GM19397 (cell line): ENCODE measurements around the gene ENO4.

Source experiments
- ATAC-seq: cut with Tn5 transposase; IDR thresholded peaks from one replicate; pipeline ENCODE4 v1.9.1; 2021; ENCODE audit warnings: mild to moderate bottlenecking, moderate library complexity; ENCODE audit not compliant: unreplicated experiment

Gene ENO4

DNA sequence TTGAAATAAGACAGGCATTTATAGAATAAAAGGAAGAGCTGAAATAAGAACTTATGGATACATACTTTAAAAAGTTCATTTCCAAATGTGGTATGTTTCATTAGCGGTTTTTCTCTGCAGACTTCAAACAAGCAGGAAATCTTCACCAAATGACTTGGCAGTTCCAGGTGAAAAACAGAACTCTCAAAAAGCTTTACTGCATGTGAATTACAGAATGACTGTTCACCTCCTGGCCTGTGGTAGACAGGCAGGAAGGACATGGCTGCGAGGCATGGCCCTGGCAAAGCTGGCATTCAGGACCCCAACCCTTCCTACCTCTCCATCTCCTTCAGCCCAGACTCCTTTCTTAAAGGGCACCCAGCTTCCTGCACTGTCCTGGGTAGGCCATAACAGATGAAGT lies 21.2 kb upstream of the ENO4 start:
- ATAC-seq, result no peak

DNA sequence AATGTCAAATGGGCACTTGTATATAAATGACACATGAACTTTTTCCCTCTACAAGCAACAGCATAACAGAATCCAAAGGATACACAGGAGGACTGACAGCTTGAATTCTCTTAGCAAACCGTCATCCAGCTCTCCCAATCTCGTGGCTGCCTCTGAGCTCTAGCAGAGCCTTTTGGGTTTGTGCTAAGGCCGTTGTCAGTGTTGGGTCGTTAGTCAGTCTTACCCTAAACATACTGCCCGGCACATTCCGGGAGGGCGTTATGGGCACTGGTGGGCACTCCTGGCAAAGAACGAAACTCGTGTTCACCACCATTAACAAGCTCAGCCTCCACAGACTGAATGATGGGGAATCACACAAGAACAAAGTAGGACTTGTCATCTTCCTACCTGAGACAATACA lies 19.6 kb upstream of the ENO4 start:
- no peak for ATAC-seq

DNA sequence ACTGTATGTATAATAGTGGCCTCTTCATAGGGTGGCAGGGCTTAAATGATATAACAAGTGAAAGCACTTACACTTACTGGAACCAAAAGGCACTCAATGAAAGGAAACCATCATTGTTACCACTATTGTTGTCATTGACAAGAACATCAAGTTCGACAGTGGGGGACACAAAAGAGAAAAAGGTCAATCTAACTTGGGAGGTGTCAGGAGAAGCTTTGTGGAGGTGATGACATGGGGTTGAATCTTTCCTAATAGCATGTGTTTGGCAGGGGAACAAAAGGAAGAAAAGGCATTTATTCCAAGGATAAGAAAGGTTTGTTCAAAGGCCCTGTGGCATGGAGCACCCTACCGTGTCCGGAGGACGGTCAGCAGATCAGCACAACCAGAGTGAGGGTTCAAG lies 18.2 kb upstream of the ENO4 start:
- no peak for ATAC-seq

DNA sequence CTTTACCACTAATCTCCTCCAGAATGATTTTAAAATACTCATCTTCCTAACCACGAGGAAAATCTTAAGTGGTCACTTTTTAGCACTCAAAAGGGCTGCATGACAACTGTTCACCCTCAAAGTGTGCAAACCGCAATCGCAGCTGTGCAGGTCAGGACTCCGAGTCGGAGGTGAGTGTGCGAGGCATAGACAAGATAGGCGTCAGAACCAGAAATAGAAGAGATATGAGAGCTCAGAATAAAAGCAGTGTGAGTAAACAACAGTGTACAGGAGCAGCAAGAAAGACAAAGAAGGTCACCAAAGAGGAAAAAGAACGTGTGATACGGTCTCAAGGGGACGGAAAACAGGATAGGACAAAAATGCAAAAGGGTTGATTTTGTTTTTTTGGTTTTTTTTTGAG lies 17.5 kb upstream of the ENO4 start:
- ATAC-seq, result no peak

DNA sequence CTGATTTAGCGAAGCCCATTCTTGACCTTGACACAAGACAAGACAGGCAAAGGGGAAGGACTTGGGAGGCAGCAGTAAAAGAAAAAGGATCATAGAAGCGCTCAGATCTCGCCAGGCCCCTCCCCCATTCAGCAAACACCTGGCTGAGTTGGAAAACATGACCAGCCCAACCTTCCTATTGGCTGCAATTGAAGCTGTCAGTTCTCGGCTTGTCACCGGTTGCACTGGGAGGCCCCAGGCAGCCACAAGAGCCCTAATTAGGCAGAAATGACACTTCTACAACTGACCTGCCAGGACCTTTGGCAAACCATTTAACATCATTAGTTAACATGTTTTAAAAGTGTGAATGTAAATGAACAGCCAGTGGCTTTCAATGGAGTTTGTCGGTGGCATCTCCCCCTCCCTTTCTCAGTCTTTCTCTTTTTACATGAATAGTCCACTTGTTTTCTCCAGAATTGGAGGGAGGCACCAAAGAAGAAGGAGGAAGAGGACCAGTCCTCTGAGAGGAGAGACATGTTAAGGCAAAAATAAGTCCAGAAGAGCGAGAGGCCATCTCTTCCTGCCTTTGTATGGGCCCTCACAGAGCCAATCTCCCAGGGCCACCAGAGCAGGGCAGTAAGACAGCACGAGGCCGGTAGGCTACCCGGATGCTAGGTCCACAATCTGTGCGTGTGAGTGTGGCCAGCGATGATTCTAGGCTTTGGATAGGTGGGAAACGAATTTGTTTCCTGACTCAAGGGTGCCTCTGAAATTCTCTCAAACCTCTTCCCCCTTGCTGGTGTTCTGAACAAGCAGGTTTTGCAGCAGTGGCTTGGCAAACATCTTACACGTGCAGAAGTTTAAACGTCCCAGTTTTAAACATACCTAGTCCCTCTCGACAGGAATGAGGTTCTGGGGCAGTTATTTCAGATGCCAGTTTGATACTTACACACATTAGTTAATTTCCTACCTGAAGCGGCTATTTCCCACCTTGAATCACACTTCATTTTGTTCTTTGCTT lies 15.0 kb upstream of the ENO4 start:
- ATAC-seq, result no peak

DNA sequence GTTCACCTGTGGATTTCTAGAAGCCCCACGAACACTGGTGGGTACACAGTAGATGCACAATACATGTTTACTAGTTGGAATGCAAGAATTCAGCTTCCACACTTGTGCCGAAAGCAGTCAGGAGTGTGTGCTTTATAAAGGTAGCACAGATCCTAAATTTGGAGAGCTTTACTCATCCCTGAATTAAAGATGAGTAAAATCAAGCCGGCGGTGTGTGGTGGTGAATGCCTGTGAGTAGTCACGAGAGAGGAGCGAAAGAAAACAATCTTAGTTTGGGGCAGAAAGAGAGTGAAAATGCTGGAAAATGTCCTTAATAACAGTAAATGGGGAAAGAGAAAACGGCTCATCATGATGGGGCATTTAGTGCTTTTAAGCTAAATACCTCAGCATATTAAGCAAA lies 13.6 kb upstream of the ENO4 start:
- no peak for ATAC-seq

DNA sequence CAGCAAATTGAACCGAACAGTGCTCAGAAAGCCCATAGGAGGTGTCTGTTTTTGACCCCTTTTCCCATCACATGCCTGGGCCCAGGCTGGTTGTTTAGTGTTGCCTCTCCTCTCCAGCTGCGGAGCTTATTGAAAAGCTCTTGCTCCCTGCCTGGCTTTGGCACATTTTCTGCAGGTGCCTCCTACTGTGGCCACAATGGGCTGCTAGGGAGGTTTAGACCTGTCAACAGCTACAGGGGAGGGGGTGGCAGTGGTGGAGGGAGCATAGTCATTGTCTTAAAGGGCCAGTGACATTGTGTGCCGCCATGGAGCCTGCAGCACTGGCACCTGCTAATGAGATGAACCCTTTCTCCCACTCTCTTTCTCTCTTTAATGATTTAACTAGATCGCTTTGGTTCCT lies 13.2 kb upstream of the ENO4 start:
- no peak for ATAC-seq

DNA sequence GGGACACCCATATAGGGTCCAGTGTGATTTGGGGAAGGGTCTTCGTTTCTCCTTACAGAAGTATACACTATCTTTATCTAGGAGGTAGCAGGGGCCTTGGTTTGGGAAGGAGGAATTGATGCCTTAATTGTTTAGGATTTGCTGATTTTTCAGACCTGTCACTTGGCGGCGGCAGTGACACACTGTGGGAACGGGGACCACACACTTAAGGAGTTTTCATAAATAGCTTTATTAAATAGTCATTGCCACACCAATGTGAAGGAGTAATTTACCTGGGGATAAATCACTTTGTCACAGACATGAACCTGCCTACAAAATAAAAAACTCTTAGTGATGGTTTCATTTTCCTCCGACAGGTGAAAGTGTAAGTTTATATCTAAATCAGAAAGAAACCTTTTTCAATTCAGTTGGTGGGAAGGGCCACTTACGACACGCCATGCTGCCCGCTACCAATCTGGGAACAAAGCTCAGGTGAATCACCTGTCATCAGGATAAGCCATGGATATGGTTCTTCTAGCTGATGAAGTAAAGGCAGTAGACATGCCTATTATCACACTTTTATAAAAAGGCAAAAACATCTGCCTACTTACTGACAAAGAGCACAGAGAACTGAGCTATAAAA lies 12.3 kb upstream of the ENO4 start:
- ATAC-seq, result no peak

DNA sequence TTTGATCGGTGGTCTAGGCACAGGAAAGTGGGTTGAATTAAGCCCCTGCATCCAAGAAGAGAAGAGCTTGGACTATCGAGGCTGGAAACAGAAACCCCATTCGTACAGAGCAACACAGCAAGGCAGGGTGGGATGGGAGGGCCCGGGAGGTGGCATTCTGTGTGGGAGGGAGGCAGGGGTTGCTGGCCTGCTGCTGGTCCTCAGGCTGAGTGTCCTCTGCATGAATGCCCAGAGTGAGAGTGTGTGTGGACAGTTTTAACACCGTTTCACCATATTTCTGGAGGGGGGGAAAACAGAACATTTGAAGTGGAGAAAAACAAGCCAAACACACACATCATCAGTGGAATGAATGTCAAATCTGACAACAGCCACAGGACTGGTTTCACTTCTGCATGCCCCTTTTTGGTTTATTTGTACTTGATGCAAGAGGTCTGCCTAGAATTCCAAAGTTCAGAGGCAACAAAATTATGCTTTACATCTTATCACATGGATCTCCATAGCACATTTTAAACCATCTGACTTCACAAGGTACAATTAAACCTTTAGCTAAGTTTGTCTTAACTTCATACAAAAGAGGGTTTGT lies 11.1 kb upstream of the ENO4 start:
- ATAC-seq, result no peak

DNA sequence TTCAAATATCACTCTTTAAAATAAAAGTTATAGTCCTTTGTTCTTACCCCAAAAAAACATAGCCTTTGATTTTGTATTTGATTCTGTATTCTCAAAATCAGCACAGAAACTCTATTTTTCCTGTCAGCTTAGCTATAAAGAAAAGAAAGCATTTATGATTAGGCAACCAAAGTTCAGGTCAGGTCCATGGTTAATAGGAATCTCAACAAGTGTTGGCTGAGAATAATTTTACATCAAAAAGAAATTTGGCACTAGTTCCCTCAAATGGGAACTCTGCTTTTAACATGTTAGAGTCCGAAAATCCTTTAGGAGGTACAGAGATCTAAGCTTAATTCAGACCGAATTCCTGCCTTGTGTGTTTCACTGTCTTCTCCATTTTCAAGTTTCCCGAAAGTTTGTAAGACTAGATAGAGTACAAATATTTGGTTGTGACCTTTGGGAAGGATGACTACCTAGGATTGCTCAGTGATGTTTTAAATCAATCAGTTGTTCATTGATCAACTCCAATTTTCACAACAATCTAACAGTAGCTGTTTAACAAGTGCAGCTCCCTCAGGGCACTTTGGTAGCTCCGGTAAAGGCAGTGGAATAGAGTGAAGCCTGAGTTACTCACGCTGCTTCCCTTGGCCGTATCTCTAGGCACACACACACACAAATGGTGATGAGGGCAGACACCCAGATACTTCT lies 8.8 kb upstream of the ENO4 start:
- ATAC-seq, result no peak

DNA sequence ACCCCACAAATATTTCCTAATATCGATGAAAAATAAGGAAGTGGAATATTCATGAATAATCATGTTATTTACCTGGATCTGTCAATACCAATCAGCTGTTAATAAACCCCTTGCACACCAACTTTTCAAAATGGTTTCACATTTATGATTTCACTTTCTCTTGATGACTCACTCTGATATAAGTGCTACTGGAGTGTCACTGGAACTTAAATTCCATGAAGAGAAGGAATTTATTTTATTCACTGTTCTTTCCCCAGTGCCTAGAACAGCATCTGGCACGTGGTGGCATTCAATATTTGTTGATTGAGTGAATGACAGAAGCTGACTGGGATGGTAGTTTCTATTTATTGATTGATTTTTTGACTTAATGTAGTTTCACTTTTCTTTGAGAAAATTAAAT lies 3.5 kb upstream of the ENO4 start:
- ATAC-seq, result no peak

DNA sequence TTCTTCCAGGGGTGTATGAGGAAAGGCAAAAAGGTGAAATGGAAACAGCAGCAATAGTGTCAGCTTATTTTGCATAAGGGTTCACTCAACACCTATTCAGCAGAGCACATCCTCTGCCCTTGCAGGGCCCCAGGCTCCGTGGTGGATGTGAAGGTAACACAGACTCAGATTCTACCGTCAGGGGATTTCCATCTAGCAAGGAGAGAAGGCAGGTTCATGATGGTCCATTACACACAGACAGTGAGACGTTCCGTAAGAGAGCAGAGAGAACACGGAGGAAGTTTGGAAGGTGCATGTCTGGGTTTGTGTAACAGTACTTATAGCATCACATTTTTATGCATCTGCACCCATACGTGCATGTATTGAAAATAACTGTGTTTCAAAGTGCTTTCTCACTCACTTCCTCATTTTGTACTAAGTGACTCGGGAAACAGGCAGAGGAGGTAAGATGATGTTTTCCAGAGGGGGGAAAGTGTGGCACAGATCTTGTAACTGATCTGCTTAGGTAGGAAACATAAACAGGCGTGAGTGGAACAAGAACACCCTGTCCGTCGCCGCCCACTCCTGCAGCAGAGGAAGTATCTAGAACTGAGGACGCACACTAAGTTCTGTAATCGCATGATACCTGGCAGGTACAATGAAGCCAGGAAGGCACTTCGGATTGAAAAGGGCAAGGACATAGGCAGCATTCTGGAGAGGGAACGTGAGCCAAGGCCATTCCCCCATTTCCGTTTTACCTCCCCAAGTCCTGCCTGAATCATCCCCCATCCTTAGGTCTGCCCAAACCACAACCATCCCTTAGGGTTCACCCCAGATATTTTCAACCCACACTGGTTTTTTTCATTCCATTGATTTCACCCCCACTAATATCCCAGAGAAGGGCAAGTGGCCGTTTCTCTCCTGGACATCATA lies 1.0 kb upstream of the ENO4 start:
- peak; percentile 71 for ATAC-seq

DNA sequence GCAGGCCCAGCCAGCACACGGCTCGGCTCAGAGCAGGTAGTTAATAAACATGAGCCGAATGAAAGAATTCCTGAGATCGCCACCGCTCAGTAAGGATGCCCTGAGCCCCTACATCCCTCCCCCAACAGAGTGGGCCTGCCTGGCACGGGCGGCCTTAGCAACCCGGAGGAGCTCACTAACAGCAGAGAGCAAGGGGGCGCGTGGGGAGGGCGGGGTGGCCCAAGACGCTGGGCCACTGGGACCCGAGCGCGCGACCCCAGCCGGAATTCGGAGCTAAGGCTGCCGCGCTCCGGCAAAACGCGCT lies 403 bp upstream of the ENO4 start:
- ATAC-seq, result no peak

DNA sequence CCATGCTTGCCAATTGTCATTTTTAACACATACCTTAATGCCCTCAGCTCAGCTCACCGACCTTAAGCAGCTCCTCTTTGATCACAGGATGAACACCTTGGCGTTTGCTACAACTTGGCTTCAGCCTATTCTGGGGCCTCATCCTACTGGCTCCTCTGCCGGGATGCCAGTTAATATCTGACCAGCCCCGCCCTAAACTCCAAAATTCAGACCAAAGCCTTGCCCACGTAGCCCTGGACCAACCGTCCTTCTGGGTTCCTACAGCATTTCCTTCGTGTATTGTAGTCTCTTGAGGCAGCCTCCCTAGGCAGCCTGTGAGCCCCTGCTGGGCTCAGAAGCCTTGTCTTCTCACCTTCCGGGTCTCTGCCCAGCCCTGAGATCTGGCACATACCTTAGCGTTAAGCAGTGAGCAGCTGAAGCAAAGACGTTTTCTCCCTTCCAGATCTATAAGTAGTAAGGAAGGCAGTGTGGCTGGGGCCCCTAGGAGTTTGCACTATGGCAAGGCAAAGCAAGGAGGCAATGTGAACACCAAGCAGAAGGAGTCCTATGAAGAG lies 836 bp downstream of the ENO4 start:
- ATAC-seq, result no peak

DNA sequence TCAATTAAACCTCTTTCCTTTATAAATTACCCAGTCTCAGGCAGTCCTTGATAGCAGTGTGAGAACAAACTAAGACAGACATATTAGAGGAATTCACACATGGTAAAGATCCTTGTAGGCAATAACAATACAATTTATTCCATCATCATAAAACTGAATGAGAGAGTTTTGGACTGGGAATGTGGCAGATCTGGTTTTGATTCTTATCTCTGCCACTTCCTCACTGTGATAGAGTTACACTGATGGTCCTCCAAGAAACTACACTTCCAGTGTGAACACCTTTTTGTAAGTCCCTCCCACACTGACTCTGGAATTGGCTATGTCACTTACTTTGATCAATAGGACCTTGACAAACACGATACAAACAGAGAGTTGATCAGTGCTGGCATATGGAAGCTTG lies 2.9 kb downstream of the ENO4 start:
- ATAC-seq, result no peak

DNA sequence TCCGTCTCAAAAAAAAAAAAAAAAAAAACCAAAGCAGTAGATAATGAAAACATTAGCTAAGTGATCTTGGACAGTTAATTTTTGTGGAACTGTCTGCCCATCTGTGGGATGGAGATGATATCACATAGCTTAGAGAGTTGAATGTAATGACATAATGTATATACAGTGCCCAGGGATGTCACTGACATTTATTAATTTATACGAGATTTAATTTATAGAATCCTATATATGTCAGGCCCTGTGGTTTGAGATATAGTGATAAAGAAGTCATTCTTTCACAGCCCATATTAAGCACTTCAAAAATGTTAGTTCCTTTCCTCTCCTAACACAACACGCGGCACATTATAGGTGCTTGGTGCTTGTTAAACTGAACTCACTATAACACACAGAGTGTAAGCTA lies 4.0 kb downstream of the ENO4 start:
- no peak for ATAC-seq

DNA sequence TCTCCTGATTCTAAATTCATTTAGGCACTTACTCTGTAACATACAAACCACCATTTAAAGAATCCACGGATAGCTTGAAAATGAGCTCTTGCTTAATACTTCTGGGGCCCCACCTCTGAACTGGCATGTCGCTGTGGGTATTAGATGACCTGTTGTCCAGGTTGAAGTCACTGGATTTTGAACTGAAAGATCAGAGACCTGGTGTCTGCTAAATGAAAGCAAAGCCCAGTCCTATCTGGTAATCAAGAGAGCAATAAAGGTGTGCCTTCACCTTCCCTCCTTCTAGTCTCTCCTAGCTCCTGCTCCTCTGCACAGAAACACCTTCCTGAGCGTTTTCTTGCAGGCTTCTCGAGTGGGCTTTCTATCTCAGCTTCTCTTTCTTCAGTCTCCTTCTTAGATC lies 4.4 kb downstream of the ENO4 start:
- no peak for ATAC-seq

DNA sequence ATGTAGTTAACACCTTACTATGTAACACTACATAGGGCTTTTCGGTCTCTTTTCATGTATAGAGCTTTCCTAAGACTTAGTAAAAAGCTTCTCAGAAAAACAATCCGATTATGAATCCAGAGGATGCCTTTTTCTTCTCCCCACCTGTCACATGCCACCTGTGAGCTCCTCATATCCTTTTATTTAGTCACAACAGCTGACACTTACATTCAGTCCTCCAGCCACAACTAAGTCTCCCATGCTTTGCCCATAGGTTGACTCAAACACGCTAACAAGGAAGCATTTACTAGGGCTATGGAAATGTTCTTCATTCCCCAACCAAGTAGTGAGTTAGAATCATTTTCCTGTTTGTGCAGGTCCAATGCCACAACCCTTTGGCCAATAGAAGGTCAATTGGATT lies 7.9 kb downstream of the ENO4 start:
- ATAC-seq, result no peak

DNA sequence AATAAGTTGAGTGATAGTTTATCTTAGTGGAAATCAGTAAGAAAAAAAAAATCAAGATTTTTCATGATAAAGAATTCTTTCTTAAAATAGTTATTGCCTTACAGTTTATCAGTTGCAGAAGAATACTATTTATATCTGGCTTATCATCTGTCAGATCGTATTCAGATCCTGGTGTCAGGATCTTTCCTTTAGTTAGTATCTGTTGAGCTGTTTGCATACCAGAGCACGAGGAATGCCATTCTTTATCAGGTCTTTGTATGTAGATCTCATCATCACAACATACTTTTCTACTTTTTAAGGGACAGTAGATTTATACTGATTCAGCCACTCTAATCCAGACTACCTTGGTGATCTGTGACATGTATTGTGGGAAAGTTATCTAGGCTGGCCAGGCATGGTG lies 12.5 kb downstream of the ENO4 start:
- no peak for ATAC-seq

DNA sequence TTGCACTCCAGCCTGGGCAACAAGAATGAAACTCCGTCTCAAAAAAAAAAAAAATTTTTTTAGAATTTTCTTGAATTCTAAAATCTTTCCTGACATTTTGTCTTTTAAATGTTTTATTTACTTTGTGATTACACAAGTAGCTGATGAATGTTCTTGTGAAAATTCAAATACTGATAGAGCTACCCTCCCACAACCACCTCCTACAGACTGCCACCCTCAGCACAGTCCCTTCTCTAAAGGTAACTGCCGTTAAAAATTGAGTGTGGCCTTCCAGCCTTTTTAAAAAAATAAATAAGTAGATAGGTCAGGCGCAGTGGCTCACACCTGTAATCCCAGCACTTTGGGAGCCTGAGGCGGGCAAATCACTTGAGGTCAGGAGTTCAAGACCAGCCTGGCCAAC lies 15.1 kb downstream of the ENO4 start:
- no peak for ATAC-seq
